Skeletal muscle cell (primary cell): ENCODE results near the gene BOK.
A peak's percentile ranks its signal among the peaks of the same experiment; 100 is the strongest.
"Not testable (repeated sequence)": the region's sequence is repeated elsewhere in the genome, so short reads cannot be mapped to it uniquely, and the experiment has no call there.

ENCODE experiments used
- DNase-seq: peaks from one replicate; pipeline ENCODE4 v3.0.0-alpha.2; 2010; ENCODE audit warnings: low read depth
- H3K4me3 ChIP-seq: 2 replicates; pipeline ENCODE4 v1.5.1; 2011; ENCODE audit warnings: low read depth, mild to moderate bottlenecking, control low read depth, low read length, moderate library complexity

Gene BOK

DNA sequence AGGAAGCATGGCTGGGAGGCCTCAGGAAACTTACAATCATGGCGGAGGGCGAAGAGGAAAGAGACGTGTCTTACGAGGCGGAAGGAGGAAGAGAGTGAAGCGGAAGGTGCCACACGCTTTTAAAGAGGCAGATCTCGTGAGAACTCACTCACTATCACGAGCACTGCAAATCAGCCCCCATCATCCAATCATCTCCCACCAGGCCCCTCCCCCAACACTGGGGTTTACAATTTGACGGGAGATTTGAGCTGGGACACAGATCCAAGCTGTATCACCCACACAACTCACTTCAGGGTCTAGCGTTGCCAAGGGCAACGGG lies 5.1 kb upstream of the BOK start:
- no peak overlapping the region for H3K4me3 ChIP-seq

DNA sequence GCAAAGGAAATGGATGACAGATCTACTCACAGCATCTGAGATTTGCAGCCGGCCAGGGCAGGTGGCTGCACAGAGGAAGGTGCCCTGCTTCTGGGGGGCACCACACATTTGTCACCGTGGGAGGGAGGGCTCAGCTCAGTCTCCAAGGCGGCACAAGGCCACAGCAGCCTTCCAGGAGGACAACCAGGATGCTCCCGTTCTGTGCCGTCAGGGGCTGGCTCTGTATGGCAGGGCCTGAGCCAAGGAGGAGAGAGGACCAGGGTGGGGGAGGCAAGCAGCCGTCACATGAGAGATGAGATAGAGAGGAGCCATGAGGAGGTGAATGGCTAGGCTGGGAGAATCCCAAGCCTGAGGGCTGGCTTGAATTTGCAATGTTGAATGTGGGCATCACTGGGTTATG lies 4.6 kb upstream of the BOK start:
- H3K4me3 ChIP-seq: no peak overlapping the region
- no peak for DNase-seq

More for the DNA sequence above, 5.1 kb upstream of the BOK start:
- no peak for DNase-seq

DNA sequence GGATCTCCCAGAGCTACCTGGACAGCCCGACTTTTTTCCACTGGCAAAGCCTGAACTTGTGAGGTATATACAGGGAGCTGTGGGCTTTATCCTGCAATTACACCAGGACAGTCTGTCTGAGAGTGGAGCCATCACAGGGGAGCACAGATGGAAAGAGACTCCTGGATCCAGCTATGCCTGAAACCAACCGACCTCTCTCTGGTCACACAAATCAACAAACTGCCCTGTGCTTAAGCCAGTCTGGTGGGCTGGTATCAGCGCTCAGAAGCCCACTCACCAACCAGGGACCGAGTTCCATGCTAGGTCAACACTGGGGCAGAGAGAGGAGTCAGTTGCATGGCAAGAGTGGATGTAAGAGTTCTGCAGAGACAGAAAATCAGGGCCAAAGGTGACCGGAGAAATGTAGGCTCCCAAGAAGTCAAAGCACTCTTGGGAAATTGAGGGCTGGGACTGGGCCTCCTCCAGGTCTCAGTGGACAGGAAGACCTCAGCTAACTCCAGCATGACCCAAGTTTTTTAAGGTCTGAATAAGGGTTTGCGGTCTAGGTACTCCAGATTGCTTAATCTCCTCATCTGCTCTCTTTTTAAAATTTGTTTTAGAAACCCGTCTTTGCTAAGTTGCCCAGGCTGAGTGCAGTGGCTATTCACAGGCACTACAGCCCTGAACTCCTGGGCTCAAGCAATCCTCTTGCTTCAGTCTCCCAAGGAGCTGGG lies 3.8 kb upstream of the BOK start:
- no peak overlapping the region for H3K4me3 ChIP-seq
- DNase-seq: no peak

DNA sequence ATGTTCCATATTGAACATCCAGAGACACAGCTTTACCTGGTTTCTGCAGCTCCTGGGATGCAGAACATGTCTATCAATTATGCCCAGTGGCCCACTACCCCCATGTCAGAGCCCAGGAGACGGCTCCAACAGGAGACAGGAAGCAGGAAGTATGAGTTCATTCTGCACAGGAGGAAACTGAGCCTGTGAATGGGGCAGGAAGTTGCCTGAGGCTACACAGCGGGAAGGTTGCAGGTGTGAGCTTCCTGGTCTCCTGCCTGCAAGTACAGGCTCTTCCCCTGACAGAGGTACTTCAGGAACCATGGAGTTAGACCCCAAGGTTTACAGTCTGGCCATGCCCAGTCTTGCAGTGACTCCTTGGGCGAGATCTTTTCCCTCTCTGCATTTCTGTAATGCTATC lies 2.8 kb upstream of the BOK start:
- no peak overlapping the region for H3K4me3 ChIP-seq
- DNase-seq: no peak

DNA sequence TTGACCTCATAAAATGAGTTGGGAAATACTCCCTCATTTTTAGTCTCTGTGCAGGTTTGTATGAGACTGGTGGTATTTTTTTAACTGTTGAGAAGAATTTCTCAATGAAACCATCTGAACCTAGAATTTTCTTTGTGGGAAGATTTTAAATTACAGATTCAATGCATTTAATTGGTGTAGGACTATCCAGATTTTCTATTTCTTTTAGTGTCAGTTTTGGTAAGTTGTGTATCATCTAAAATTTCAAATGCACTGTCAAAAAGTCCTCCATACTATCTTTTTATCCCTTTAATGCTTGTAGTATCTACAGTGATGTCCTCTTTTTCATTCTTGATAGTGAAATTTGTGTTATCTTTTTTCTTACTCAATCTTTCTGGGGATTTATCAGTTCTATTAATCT lies 1.8 kb upstream of the BOK start:
- no peak overlapping the region for H3K4me3 ChIP-seq
- DNase-seq: no peak

DNA sequence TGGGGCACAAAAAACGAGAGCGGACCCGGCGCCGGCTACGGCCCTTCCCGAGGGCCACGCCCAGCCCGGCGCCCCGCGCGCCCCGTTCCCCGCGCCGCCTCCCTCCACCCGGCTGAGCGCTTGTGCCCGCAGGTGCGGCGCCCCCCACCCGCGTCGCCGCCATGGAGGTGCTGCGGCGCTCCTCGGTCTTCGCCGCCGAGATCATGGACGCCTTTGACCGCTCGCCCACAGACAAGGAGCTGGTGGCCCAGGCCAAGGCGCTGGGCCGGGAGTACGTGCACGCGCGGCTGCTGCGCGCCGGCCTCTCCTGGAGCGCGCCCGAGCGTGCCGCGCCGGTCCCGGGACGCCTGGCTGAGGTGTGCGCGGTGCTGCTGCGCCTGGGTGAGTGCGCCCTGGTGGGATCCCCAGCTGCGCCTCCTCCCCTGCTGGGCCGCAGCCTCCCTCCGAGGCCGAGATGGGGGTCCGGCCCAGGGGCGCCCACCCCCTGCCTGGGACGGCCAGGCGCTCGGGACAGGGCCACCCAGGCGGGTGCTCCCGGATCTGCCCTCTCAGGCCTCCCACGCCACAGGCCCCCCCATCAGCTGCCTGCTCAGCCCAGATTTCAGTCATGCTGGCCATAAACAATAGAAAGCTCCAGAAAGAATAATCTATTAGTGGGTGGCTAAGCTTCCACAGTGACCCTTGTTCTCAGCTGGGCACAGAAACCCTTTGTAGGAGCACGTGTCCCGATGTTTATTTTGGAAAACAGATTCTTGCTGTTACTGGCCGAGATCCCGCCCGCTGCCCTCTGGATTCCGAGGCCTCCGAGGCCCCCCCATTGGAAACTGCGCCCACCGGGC lies 997 bp downstream of the BOK start:
- peak overlapping the region; percentile 70 for H3K4me3 ChIP-seq
- no peak for DNase-seq

DNA sequence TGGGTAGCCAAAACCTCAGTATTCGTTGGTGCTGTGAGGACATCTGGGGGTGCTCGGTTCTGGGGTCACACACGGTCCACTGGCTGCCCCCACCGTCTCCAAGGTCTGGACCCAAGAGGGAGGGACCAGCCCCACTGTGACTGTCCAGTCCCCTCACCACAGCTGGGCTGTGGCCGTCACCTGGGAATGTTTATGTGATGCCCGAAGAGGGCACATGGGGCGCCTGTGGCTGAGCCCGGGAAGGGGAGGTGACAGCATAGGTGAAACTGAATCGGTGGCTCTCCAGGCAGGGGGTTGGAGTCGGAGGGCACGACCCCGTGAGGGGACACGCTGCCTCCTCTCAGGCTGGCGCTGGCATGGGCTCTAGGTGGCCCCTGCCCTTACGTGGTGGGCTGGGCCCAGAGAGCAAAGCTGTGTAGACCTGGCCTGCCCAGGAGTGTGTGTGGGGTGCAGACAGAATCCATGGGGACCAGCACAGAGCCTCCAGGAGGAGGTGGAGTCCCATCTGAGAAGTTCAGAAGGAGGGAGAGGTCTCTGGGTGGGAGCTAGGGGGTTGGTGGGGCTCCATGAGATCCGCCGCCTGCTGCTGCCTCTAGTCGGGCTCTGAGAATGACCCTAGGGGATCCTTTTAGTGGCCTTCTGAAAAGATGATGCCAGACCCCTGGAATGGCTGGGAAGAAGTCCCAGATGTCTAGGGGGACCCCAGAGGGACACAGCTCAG lies 1.8 kb downstream of the BOK start:
- no peak for DNase-seq
- peak overlapping the region; percentile 70 for H3K4me3 ChIP-seq

DNA sequence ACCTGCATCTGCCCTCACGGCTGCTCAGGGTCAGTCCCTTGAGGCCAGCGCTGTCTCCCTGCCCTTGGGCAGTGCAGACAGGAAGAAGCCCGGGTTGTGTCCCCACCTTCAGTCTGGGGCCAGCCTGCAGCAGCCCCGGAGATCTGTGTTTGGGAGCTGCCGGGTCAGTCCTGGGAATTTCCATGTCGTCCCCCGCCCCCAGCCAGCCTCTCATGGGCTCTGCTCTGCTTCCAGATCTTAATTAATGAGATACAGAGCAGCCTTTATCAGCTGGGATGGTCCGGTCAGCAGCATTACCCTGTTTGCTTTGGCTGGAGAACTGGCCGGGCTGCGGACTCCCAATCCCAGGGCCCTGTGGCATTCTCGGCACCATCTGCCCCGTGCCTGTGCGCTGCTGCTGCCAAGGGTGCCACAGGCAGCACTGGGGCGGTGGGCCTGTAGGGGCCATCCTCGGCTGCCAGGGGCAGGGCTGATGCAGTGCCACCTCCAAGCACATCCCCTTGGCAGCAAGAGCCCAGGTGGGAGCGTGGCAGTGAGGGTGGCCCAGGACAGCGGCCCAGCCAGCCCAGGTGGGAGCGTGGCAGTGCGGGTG lies 2.4 kb downstream of the BOK start:
- no peak overlapping the region for H3K4me3 ChIP-seq

DNA sequence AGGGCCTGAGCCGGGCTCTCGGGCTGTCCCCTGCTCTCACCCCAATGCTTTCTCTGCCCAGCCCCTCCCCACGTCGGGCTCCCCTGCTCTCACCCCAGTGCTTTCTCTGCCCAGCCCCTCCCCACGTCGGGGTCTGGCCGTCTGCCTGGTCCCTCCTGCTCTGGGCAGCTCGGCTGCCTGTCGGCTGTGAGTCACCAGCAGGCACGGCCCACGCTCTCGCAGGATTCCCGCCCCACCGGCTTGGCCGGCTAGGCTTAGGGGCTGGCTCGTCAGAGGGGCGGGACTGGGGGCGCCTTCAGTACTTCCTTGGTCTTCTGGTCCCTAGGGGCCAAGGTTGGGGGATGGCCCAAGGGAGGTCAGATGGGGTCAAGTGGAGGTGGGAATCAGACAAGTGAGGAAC lies 3.3 kb downstream of the BOK start:
- peak; percentile 31 for DNase-seq
- no peak overlapping the region for H3K4me3 ChIP-seq

More for the DNA sequence above, 2.4 kb downstream of the BOK start:
- DNase-seq: no peak

DNA sequence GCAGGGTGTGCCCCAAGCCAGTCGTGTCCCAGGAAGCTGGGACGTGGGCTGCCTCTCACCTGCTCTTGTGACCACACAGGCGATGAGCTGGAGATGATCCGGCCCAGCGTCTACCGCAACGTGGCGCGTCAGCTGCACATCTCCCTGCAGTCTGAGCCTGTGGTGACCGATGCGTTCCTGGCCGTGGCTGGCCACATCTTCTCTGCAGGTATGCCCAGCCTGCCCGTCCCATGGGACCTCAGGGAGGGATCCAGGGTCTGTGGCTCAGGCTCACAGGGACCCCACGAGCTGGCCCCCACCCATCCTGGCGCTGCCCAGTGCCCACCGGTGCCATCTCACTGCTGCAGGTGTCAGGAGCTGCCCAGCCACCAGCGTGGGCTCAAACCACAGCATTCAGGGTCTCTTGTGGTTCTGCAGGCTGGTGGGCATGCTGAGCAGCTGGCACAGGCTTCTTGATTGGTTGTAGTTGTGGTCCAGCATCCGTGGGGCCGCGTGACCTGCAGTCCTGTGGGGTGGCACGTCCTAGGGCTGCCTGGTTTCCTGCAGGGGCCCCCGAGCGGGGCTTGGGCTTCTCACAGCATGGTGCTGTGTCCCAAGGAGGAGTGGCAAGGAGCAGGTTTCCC lies 3.8 kb downstream of the BOK start:
- no peak for DNase-seq
- no peak overlapping the region for H3K4me3 ChIP-seq

DNA sequence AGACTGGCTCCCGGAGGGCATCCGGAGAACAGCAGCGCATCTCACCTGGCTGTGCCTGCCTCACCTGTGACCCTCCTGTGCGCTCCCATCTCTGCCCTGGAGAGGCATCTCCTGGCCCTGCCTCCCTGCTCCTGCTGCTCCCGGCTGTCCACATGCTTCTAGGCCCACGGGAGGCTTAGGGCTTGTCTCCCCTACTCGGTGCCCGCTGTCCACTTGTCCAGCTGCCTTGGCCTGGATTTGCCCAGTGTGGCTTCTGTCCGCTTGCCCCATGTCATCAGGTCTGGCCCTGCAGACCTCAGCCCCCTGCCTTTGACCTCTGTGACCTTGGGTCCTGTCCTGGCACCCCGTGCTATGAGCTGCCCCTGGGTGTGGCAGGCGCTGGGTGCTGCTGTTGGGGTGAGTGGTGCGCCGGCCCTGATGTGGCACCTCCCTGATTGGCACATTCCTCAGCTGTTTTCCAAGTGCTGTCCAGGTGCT lies 4.5 kb downstream of the BOK start:
- no peak overlapping the region for H3K4me3 ChIP-seq
- no peak for DNase-seq

DNA sequence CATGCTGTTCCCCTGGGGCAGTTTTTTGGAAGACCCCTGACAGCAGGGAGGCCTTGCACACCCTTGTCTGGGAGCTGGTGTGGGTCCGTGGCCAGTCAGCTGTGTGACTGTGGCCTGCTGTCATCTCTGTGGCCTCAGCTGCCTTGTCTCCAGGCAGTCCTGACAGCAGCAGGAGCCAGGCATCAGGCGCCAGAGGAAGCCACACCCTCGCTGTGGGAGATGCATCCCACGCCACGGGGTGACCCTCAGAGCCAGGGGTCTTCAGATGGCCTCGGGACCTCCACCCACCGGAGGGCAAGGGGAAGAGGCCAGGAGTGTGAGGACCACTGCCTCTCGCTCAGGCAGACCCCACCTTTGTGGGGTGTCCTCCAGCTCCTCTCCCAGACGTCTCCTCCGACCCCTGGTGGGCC lies 5.0 kb downstream of the BOK start:
- H3K4me3 ChIP-seq: no peak overlapping the region
- DNase-seq: no peak

DNA sequence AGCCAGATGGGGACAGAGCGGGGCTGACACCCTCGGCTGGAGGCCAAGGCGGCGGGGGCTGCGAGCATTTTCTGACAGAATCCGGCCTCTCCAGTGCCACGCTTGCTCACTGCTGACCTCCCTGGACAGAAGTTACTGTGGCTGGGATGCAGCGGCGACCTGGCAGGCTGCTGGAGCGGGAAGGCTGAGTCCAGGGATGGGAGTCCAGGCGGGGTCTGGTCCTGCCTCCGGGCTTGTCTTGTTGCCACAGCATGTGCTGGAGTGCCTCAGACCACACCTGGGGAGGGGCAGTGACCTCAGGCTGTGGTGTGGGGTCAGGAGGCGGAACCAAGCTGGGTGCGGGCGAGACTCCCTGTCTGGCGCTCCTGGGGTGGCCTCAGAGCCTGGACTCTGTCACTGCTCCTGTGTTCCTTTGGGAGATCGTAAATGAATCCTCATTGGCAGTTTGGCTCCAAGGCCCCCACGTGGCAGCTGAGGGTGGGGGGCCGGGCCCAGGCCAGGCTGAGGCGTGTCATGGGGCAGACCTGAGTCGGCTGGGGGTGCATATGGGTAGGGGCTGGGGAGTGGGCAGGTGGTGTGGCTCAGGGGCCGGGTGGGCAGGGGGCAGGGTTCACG lies 5.5 kb downstream of the BOK start:
- no peak for DNase-seq
- H3K4me3 ChIP-seq: no peak overlapping the region

DNA sequence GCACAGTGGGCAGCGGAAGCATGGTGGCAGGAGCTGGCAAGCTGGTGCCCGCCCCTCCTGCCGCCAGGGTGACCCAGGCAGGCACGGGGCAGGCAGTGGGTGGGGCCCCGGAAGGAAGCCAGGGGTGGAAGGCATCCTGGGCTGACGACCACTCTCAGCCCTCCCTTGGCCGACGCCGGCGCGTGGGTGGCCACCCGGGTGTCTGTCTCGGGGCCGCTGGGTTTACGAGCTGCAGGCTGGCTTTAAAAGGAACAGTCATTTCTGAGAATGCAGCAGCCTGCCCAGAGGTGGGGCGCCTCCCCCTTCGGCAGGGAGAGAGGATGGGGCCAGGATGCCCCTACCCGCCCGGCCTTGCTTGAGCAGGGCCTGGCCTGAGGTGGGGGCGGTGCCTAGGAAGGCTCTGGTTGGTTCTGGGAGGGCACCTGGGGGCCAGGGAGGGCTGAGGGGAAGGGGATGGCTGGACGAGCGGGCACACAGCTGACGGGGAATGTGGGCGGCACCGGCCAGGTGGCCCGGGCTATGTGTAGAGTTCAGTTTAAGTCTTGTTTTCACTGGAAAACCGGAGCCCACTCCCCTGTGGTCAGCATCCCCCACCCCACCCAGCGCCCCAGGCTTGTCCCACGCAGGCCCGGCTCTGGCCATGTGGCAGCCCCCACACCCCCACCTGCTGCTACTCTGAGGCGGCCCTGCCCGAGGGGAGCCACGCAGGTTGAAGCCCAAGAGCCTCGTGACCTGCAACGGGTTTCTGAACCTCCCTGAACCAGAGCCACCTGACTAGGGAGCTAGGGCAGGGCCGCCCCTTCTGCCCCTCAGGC lies 6.3 kb downstream of the BOK start:
- no peak for DNase-seq
- no peak overlapping the region for H3K4me3 ChIP-seq

DNA sequence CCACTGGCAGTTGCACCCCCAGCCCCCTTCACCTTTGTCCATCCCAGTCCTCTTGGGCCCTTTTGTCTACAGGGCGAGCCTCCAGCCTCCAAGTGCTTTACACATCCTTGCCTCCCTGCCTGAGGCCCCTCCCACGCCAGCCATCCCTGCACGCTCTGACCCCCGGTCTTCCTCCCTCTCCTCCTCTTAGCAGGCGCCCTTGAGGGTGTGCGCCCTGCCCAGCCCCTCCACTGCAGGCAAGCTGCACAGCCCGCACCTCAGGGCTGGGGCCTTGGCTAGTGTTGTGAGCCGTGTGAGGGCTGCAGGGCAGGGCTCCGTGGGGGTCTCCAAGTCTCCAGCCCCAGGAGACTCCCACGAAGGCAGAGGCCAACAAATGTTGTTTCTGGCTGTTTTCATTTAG lies 6.9 kb downstream of the BOK start:
- DNase-seq: no peak
- H3K4me3 ChIP-seq: no peak overlapping the region

DNA sequence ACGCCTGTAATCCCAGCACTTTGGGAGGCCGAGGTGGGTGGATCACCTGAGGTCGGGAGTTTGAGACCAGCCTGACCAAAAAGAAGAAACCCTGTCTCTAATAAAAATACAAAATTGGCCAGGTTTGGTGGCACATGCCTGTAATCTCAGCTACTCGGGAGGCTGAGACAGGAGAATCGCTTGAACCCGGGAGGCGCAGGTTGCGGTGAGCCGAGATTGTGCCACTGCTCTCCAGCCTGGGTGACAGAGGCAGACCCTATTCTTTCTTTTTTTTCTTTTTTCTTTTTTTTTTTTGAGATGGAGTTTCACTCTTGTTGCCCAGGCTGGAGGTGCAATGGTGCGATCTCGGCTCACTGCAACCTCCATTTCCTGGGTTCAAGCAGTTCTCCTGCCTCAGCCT lies 7.5 kb downstream of the BOK start:
- not testable (repeated sequence) for DNase-seq, H3K4me3 ChIP-seq

DNA sequence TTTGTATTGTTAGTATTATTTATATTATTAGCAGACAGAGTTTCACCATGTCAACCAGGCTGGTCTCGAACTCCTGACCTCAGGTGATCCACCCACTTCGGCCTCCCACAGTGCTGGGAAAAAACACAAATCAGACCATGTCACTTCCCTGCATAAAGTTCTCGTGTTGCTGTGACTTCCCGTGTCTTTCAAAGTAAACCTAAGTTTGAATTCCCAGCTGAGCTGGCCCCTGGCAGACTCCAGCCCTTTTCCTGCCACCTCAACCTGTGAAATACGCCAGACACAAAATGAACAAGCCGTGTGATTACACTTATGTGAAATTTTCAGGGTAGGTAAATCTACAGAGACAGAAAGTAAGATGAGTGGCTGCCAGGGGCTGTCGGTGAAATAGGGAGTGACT lies 7.9 kb downstream of the BOK start:
- no peak overlapping the region for H3K4me3 ChIP-seq
- no peak for DNase-seq

DNA sequence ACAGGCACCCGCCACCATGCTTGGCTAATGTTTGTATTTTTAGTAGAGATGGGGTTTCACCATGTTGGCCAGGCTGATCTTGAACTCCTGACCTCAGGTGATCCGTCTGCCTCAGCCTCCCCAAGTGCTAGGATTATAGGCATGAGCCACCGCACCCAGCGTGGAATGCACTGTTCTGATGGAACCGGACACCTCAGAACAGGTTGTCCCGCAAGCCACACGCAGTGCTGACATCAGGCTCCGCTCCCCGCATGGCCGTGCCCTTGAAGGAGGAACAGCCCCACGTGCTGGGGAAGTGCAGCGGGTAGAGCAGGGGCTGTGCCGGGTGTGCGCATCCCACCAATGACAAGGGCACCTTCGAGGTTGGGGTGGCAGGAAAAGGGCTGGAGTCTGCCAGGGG lies 8.7 kb downstream of the BOK start:
- not testable (repeated sequence) for H3K4me3 ChIP-seq, DNase-seq
